Uterus (tissue), 2 donors: ENCODE results near the gene FNDC10.

Experiments used
- CTCF ChIP-seq, 4 experiments: fragments of 200-600 bp in 2 of 4; fragments of 450-650 bp in 2 of 4; sonication (generic) in 2 of 4; IDR thresholded peaks; one replicate each; pipeline ENCODE4 v1.5.1; 2016 to 2019; ENCODE audit warnings: antibody characterized with exemption in 4 of 4, mild to moderate bottlenecking in 2 of 4, moderate library complexity in 1 of 4
- POLR2A ChIP-seq, 2 donors: fragments of 450-650 bp; IDR thresholded peaks; one replicate each; pipeline ENCODE4 v1.6.1; 2016; ENCODE audit warnings: antibody characterized with exemption in 2 of 2, mild to moderate bottlenecking in 1 of 2, moderate library complexity in 1 of 2

- no peak for TF ChIP-seq CTCF (IDR thresholded peaks at IDR 0.05)
- no peak for TF ChIP-seq POLR2A (IDR thresholded peaks at IDR 0.05)
These were observed 8.5 kb downstream of the FNDC10 start for GRCh38 chr1:1591452-1591851.
